IMR-90 (cell line): ENCODE measurements around the gene FGR.

Source experiments
- CEBPB ChIP-seq: IDR thresholded peaks from 2 replicates; pipeline ENCODE4 v1.6.1; 2012; ENCODE audit warnings: low read depth, low read length, improper control_type of control experiment
- CHD1 ChIP-seq: IDR thresholded peaks from 2 replicates; pipeline ENCODE4 v1.6.1; 2012; ENCODE audit warnings: low read depth, low read length, improper control_type of control experiment
- FOS ChIP-seq: fragments of 150-350 bp; IDR thresholded peaks from 2 replicates; pipeline ENCODE4 v1.6.1; 2016; ENCODE audit warnings: low read depth, low read length
- POLR2A ChIP-seq: IDR thresholded peaks from 2 replicates; pipeline ENCODE4 v1.6.1; 2012; ENCODE audit warnings: mild to moderate bottlenecking, low read depth, low read length
- RAD21 ChIP-seq: IDR thresholded peaks from 2 replicates; pipeline ENCODE4 v1.6.1; 2012; ENCODE audit warnings: low read length, improper control_type of control experiment
- RCOR1 ChIP-seq: IDR thresholded peaks from 2 replicates; pipeline ENCODE4 v1.6.1; 2012; ENCODE audit warnings: mild to moderate bottlenecking, low read length, improper control_type of control experiment; ENCODE audit not compliant: insufficient replicate concordance
- RFX5 ChIP-seq: IDR thresholded peaks from 2 replicates; pipeline ENCODE4 v1.8.0; 2012; ENCODE audit warnings: low read depth, mild to moderate bottlenecking, low read length, moderate library complexity
- SMC3 ChIP-seq: fragments of 150-350 bp; IDR thresholded peaks from 2 replicates; pipeline ENCODE4 v1.6.1; 2016; ENCODE audit warnings: low read depth, mild to moderate bottlenecking, antibody characterized with exemption, low read length, moderate library complexity
- TF ChIP-seq, protein P1 (sequence below): conservative IDR thresholded peaks from 2 replicates; pipeline ENCODE4 v1.5.1; 2012; ENCODE audit warnings: mild to moderate bottlenecking, low read depth, low read length, improper control_type of control experiment
- TF ChIP-seq, protein P2 (sequence below): fragments of 150-350 bp; IDR thresholded peaks from 2 replicates; pipeline ENCODE4 v1.6.1; 2017; ENCODE audit warnings: mild to moderate bottlenecking, antibody characterized with exemption, low read length, low read depth

DNA sequence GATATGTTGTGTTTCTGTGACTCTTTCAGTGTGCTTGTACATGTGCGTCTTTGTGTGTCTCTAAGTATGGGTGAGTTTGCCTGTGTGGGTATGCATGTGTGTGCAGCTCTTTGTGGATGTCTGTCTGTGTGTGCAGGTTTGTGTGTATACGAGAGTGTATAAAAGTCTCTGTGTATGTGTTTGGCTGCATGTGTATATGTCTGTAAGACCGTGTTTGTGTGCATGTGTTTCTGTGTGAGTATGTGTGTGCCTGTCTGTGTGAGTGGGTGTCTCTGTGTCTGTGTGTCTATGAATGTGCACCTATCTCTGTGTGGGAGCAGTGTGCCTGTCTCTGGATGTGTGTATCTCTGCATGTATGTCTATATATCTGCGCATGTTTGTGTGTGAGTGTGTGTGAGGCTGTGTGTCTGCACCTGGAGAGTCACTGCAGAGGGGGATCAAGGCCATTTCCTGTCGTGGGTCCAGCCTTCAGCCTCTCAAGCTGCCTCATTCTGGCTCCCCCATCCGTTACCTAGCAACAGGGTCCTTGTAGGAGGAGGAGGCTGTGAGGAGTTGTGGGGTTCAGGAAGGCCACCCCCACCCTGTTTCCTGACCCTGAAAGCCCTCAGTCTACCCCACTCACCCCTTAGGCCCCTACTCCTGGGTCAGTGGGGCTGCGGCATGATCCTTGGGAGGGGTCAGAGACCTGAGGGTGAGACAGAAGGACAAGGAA lies 10.4 kb downstream of the FGR start:
- TF ChIP-seq, protein P1, sequence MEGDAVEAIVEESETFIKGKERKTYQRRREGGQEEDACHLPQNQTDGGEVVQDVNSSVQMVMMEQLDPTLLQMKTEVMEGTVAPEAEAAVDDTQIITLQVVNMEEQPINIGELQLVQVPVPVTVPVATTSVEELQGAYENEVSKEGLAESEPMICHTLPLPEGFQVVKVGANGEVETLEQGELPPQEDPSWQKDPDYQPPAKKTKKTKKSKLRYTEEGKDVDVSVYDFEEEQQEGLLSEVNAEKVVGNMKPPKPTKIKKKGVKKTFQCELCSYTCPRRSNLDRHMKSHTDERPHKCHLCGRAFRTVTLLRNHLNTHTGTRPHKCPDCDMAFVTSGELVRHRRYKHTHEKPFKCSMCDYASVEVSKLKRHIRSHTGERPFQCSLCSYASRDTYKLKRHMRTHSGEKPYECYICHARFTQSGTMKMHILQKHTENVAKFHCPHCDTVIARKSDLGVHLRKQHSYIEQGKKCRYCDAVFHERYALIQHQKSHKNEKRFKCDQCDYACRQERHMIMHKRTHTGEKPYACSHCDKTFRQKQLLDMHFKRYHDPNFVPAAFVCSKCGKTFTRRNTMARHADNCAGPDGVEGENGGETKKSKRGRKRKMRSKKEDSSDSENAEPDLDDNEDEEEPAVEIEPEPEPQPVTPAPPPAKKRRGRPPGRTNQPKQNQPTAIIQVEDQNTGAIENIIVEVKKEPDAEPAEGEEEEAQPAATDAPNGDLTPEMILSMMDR, result no peak
- no peak for TF ChIP-seq CEBPB
- TF ChIP-seq RAD21, result no peak
- TF ChIP-seq POLR2A, result no peak
- no peak for TF ChIP-seq FOS
- no peak for TF ChIP-seq RFX5
- TF ChIP-seq, protein P2, sequence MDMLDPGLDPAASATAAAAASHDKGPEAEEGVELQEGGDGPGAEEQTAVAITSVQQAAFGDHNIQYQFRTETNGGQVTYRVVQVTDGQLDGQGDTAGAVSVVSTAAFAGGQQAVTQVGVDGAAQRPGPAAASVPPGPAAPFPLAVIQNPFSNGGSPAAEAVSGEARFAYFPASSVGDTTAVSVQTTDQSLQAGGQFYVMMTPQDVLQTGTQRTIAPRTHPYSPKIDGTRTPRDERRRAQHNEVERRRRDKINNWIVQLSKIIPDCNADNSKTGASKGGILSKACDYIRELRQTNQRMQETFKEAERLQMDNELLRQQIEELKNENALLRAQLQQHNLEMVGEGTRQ, result no peak
- TF ChIP-seq SMC3, result no peak
- no peak for TF ChIP-seq RCOR1
- no peak for TF ChIP-seq CHD1
